Stomach (tissue), 9 donors: ENCODE results near the gene R3HDM2. TPM values are rescaled to one million over a fixed set of nuclear protein-coding genes. Genes with fewer than 3 reads are reported as not detected.

Experiments
- DNase-seq, 2 donors: peaks; one replicate each; pipeline versions ENCODE4 v3.0.0 to v3.0.0-alpha.2; 2013 to 2019
- H3K27ac ChIP-seq, 5 donors: fragments of 200-600 bp in 4 of 5; sonication (generic) in 4 of 5; one replicate each; pipeline ENCODE4 v1.5.1; 2013 to 2019; ENCODE audit warnings: mild to moderate bottlenecking in 1 of 5, moderate library complexity in 1 of 5
- H3K27me3 ChIP-seq, 3 donors: fragments of 200-600 bp; sonication (generic); one replicate each; pipeline ENCODE4 v1.5.1; 2017 to 2019; ENCODE audit warnings: mixed run types in 1 of 3
- H3K36me3 ChIP-seq, 4 donors: fragments of 200-600 bp; sonication (generic); 1 replicate in 3 of 4; 2 replicates in 1 of 4; pipeline ENCODE4 v1.5.1; 2016 to 2019
- H3K4me1 ChIP-seq, 4 donors: fragments of 200-600 bp; sonication (generic); one replicate each; pipeline ENCODE4 v1.5.1; 2016 to 2019
- H3K4me3 ChIP-seq, 4 donors: fragments of 200-600 bp; sonication (generic) in 3 of 4; one replicate each; pipeline ENCODE4 v1.5.1; 2016 to 2019; ENCODE audit warnings: mild to moderate bottlenecking in 1 of 4
- H3K9me3 ChIP-seq, 4 donors: fragments of 200-600 bp; sonication (generic); one replicate each; pipeline ENCODE4 v1.5.1; 2016 to 2019
- EP300 ChIP-seq: sonication (generic); formaldehyde crosslinking; IDR thresholded peaks from one replicate; pipeline ENCODE4 v1.6.1; 2017; ENCODE audit warnings: antibody characterized with exemption
- POLR2A ChIP-seq, 4 donors: fragments of 450-650 bp; IDR thresholded peaks; one replicate each; pipeline ENCODE4 v1.6.1; 2016; ENCODE audit warnings: antibody characterized with exemption in 4 of 4, control low read depth in 2 of 4, mild to moderate bottlenecking in 1 of 4, moderate library complexity in 1 of 4
- POLR2AphosphoS5 ChIP-seq, 3 donors: sonication (generic); formaldehyde crosslinking; IDR thresholded peaks; one replicate each; pipeline ENCODE4 v1.6.1; 2016; ENCODE audit warnings: antibody characterized with exemption in 3 of 3
- WGBS, 5 donors: extraction: QIAGEN DNeasy Blood & Tissue Kit in 3 of 5; methylation state at CpG; one replicate each; pipeline versions ENCODE4 v1.1.5 to v1.1.7; 2013 to 2018; 5-methylcytosine and 5-hydroxymethylcytosine counted together
- intact Hi-C: fragments of 100-400 bp; cut with DNase I; formaldehyde crosslinking; loops from one replicate; pipeline ENCODE4 v1.15.1; 2023; ENCODE audit warnings: low total_unique reads
- polyA plus RNA-seq, 3 donors: library from polyadenylated mRNA; stranded (reverse); fragments of 200-250 nt; gene quantifications; one replicate each; pipeline ENCODE4 v1.2.3, GENCODE V29; 2013
- total RNA-seq, 5 donors: library from RNA; depleted of rRNA; stranded (reverse); fragments of >200 nt; gene quantifications; one replicate each; pipeline versions ENCODE4 v1.1.0 to v1.2.3, GENCODE V29; 2014 to 2016
- TF ChIP-seq, protein P1 (sequence below), 7 experiments: fragments of 450-650 bp in 4 of 7; fragments of 200-600 bp in 3 of 7; sonication (generic) in 3 of 7; IDR thresholded peaks; one replicate each; pipeline ENCODE4 v1.5.1; 2016 to 2019; ENCODE audit warnings: antibody characterized with exemption in 7 of 7, control low read depth in 2 of 7, mild to moderate bottlenecking in 1 of 7
- donor health status: healthy with polysubstance abuse.
- donor health status: Bipolar disorder and iron deficiency.
- donor health status: healthy.

The R3HDM2 gene
- total and polyA plus RNA-seq, 8 donors = 12.4 to 64.3 (median 24.5) TPM

- H3K36me3 ChIP-seq = peaks cover 7 to 11% (median 8%) of the 10 kb centered on the region in 4 donors
- H3K27me3 ChIP-seq = peaks cover 22 to 92% (median 69%) of the 10 kb centered on the region in 3 donors
- H3K27ac ChIP-seq = no peak overlapping the region
- H3K4me1 ChIP-seq = peaks cover 59 to 100% (median 89%) of the 10 kb centered on the region in 4 donors
- WGBS, 5 donors = 1 to 6% (median 2%) methylated on average over 17 to 47 of the region's 47 CpGs
- H3K4me3 ChIP-seq = peak overlapping the region; percentile 38 to 61 (median 52)
- intact Hi-C loops = no loop called here
- TF ChIP-seq, protein P1, sequence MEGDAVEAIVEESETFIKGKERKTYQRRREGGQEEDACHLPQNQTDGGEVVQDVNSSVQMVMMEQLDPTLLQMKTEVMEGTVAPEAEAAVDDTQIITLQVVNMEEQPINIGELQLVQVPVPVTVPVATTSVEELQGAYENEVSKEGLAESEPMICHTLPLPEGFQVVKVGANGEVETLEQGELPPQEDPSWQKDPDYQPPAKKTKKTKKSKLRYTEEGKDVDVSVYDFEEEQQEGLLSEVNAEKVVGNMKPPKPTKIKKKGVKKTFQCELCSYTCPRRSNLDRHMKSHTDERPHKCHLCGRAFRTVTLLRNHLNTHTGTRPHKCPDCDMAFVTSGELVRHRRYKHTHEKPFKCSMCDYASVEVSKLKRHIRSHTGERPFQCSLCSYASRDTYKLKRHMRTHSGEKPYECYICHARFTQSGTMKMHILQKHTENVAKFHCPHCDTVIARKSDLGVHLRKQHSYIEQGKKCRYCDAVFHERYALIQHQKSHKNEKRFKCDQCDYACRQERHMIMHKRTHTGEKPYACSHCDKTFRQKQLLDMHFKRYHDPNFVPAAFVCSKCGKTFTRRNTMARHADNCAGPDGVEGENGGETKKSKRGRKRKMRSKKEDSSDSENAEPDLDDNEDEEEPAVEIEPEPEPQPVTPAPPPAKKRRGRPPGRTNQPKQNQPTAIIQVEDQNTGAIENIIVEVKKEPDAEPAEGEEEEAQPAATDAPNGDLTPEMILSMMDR (IDR thresholded peaks at IDR 0.05) = peak in 5 of 7 experiments; percentile 99 to 100 (median 99)
- peak in 2 of 3 donors; percentile 55 to 64 for TF ChIP-seq POLR2AphosphoS5 (IDR thresholded peaks at IDR 0.05)
- no peak for TF ChIP-seq EP300
- no peak for TF ChIP-seq POLR2A (IDR thresholded peaks at IDR 0.05)
- no peaks in the 10 kb centered on the region for H3K9me3 ChIP-seq
- DNase-seq = peak; percentile 89 to 96
Measured at GRCh38 chr12:57238854-57239554, 191.8 kb downstream of the R3HDM2 start.

DNA sequence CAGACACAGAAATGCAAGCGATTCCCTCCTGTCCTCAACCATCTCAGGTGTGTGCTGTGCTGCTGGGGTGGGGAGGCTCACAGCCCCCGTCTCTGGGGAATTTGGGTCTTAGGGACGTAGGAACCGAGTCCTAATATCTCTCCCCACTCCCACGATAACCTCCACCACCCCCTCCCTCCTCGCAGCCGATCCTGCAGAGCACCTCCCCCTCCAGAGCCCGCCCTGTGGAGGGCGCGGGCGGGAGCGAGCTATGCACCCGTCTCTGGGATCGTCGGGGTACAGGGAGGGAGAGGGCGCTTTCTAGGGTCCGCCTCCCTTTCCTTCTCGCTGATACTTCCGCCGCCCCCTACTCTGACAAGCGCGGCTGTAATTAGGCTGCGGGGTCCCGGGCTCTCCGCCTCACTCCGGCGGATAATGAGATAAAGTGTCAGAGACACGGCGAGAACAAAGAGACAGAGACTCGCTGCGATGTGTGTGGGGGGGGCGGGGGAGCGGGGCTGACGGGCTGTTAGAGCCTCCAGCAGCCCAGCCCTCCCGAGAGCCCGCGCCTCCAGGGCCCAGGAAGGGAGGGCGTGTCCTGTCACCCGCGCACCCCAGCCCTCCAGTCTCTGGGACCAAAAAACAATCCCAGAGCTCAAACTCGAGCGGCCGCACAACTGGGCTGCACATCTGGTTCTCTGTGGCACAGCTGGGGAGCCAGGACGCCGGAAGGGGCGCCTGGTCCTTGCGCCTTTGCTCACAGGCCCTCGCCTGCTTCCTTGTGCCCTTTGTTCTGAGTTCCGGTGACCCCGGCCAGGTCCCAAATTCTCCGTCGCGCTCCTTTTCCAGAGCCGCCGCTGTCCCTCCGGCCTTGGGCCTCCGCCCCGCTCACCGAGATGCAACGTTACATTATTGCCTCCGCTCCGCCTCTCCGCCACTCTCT is 192.7 kb downstream of the R3HDM2 start:
- Histone ChIP-seq H3K36me3 (peaks cover 15 to 19% (median 16%) of the 10 kb centered on the region in 4 donors), H3K4me1 (peaks cover 51 to 99% (median 81%) of the 10 kb centered on the region in 4 donors), H3K27ac (no peak overlapping the region), H3K9me3 (no peaks in the 10 kb centered on the region), H3K27me3 (peaks cover 20 to 84% (median 66%) of the 10 kb centered on the region in 3 donors), H3K4me3 (peak overlapping the region; percentile 38 to 61 (median 46))
- no peak for TF ChIP-seq POLR2A (IDR thresholded peaks at IDR 0.05)
- TF ChIP-seq POLR2AphosphoS5 (IDR thresholded peaks at IDR 0.05) = no peak
- TF ChIP-seq, protein P1 (IDR thresholded peaks at IDR 0.05) = no peak
- no peak for TF ChIP-seq EP300
- WGBS, 5 donors = 3 to 7% (median 5%) methylated on average over 54 to 63 of the region's 63 CpGs
- intact Hi-C loops = no loop called here
- peak in 1 of 2 donors; percentile 60 for DNase-seq

- Histone ChIP-seq H3K36me3 (peaks cover 21 to 26% (median 22%) of the 10 kb centered on the region in 4 donors), H3K4me1 (peaks cover 45 to 92% (median 75%) of the 10 kb centered on the region in 4 donors), H3K9me3 (no peaks in the 10 kb centered on the region), H3K4me3 (peak overlapping the region in 1 of 4 donors; percentile 54), H3K27ac (no peak overlapping the region), H3K27me3 (peaks cover 14 to 77% (median 59%) of the 10 kb centered on the region in 3 donors)
- intact Hi-C loops = no loop called here
- WGBS, 5 donors = 17 to 27% (median 23%) methylated on average over 5 of the region's 5 CpGs
- TF ChIP-seq, protein P1 (IDR thresholded peaks at IDR 0.05) = no peak
- DNase-seq = peak in 1 of 2 donors; percentile 56
Measured at GRCh38 chr12:57237596-57237931, 193.3 kb downstream of the R3HDM2 start.

DNA sequence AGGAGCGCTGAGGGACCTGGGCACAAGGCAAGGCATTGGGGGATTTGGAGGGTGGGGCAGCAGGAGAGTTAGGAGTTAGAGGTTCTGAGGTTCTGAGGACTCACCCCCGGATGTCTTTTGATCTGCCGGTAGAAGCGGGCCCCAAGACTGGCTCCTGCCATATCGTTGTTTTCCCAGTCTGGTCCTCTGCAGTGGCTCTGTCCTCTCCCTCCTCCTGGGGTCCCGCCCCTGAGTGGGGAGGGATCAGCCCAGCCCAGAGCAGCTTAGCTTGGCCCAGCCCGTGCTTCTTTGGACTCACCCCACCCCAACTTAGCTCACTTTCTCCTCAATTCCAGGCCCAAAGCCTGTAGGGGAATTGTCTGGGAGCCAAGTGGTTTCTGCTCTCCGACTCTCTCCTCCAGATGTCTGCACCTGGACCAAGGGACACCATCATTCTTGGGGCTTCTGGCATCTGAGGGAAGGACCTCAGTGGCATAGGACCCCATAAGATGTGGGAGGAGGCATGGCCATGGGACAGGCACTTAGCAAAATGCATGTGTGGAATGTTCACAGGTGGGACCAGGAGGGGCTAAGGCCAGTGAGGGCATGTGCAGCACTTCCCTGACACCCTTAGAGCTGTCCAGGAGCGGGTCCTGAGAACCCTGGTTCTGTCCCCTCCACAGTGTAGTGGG is 193.8 kb downstream of the R3HDM2 start:
- Histone ChIP-seq H3K4me3 (peak overlapping the region in 1 of 4 donors; percentile 9), H3K27ac (peak overlapping the region in 1 of 5 donors; percentile 25), H3K4me1 (peaks cover 40 to 87% (median 72%) of the 10 kb centered on the region in 4 donors), H3K27me3 (peaks cover 11 to 72% (median 54%) of the 10 kb centered on the region in 3 donors), H3K9me3 (no peaks in the 10 kb centered on the region), H3K36me3 (peaks cover 26 to 31% (median 27%) of the 10 kb centered on the region in 4 donors)
- TF ChIP-seq, protein P1 (IDR thresholded peaks at IDR 0.05) = no peak
- TF ChIP-seq POLR2A (IDR thresholded peaks at IDR 0.05) (no peak), EP300 (no peak), POLR2AphosphoS5 (IDR thresholded peaks at IDR 0.05) (no peak)
- intact Hi-C loops = no loop called here
- DNase-seq = peak in 1 of 2 donors; percentile 72
- WGBS, 5 donors = 23 to 38% (median 29%) methylated on average over 7 to 9 of the region's 9 CpGs
